SU-DHL-6 (cell line): ENCODE results near the gene ARHGEF28.

ENCODE experiments used
- EZH2phosphoT487 ChIP-seq: fragments of 200-600 bp; sonication (generic), shearing (Covaris generic); conservative IDR thresholded peaks from 2 replicates; pipeline ENCODE4 v1.6.1; 2018; ENCODE audit warnings: mild to moderate bottlenecking, antibody characterized with exemption, low read length, moderate library complexity, mixed read lengths
- TF ChIP-seq, protein P1 (sequence below): fragments of 200-600 bp; sonication (generic); IDR thresholded peaks from one replicate; pipeline ENCODE4 v1.5.1; 2017; ENCODE audit warnings: antibody characterized with exemption, mild to moderate bottlenecking, low read length, moderate library complexity; ENCODE audit not compliant: insufficient read depth, poor library complexity, severe bottlenecking

DNA sequence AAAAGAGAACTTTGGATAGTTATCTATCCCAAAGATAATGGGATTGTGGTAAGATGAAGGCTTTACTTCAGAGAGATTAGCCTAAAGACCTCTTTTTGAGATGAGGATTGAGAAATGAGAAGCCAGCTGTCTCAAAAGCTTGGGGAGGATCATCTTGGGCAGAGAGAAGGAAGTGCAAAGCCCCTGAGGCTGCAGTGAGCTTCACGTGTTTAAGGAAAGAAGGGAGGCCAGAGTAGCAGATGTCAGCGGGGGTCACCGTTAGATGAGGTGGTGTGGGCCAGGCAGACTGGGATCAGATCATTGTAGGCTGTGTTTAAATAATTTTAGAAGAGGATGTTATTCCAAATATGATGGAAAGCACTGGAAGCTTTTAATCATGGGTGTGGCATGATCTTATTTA lies 270.1 kb downstream of the ARHGEF28 start:
- TF ChIP-seq, protein P1, sequence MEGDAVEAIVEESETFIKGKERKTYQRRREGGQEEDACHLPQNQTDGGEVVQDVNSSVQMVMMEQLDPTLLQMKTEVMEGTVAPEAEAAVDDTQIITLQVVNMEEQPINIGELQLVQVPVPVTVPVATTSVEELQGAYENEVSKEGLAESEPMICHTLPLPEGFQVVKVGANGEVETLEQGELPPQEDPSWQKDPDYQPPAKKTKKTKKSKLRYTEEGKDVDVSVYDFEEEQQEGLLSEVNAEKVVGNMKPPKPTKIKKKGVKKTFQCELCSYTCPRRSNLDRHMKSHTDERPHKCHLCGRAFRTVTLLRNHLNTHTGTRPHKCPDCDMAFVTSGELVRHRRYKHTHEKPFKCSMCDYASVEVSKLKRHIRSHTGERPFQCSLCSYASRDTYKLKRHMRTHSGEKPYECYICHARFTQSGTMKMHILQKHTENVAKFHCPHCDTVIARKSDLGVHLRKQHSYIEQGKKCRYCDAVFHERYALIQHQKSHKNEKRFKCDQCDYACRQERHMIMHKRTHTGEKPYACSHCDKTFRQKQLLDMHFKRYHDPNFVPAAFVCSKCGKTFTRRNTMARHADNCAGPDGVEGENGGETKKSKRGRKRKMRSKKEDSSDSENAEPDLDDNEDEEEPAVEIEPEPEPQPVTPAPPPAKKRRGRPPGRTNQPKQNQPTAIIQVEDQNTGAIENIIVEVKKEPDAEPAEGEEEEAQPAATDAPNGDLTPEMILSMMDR: no peak
- no peak for TF ChIP-seq EZH2phosphoT487
